Spleen (tissue), 11 donors: ENCODE results near the gene PHLDA2. TPM values are rescaled to one million over a fixed set of nuclear protein-coding genes. Genes with fewer than 3 reads are reported as not detected.
A peak's percentile ranks its signal among the peaks of the same experiment; 100 is the strongest.

ENCODE experiments used
- DNase-seq: peaks from one replicate; pipeline ENCODE4 v3.0.0-alpha.2; 2020
- H3K27ac ChIP-seq, 8 donors: fragments of 200-600 bp; sonication (generic) in 7 of 8; 1 replicate in 4 of 8; 2 replicates in 4 of 8; pipeline versions ENCODE4 v1.5.0 to v1.8.0; 2016 to 2021; ENCODE audit warnings: inconsistent platforms in 4 of 8, mild to moderate bottlenecking in 4 of 8, moderate library complexity in 1 of 8
- H3K27me3 ChIP-seq, 7 donors: fragments of 200-600 bp; sonication (generic) in 6 of 7; replicated peaks in 1 of 7; 1 replicate in 4 of 7; 2 replicates in 3 of 7; pipeline versions ENCODE4 v1.5.0 to v1.8.0; 2016 to 2021; ENCODE audit warnings: inconsistent platforms in 3 of 7, mild to moderate bottlenecking in 1 of 7
- H3K36me3 ChIP-seq, 6 donors: fragments of 200-600 bp; sonication (generic) in 5 of 6; 1 replicate in 4 of 6; 2 replicates in 2 of 6; pipeline versions ENCODE4 v1.5.0 to v1.8.0; 2016 to 2021; ENCODE audit warnings: inconsistent platforms in 2 of 6
- H3K4me1 ChIP-seq, 6 donors: fragments of 200-600 bp; sonication (generic) in 5 of 6; 1 replicate in 3 of 6; 2 replicates in 3 of 6; pipeline versions ENCODE4 v1.5.0 to v1.8.0; 2016 to 2021; ENCODE audit warnings: inconsistent platforms in 3 of 6
- H3K4me3 ChIP-seq, 8 donors: fragments of 200-600 bp; sonication (generic) in 7 of 8; 1 replicate in 4 of 8; 2 replicates in 4 of 8; pipeline versions ENCODE4 v1.5.0 to v1.8.0; 2016 to 2021; ENCODE audit warnings: inconsistent platforms in 4 of 8, mild to moderate bottlenecking in 4 of 8, moderate library complexity in 2 of 8
- H3K9me3 ChIP-seq, 8 donors: fragments of 200-600 bp; sonication (generic) in 7 of 8; 1 replicate in 4 of 8; 2 replicates in 4 of 8; pipeline versions ENCODE4 v1.5.0 to v1.8.0; 2016 to 2021; ENCODE audit warnings: inconsistent platforms in 4 of 8
- POLR2A ChIP-seq, 3 donors: fragments of 450-650 bp; IDR thresholded peaks; one replicate each; pipeline ENCODE4 v1.5.1; 2017; ENCODE audit warnings: antibody characterized with exemption in 3 of 3, mild to moderate bottlenecking in 1 of 3
- POLR2AphosphoS5 ChIP-seq, 3 donors: sonication (generic); formaldehyde crosslinking; IDR thresholded peaks; one replicate each; pipeline ENCODE4 v1.5.1; 2017; ENCODE audit warnings: antibody characterized with exemption in 3 of 3
- WGBS, 5 donors: extraction: QIAGEN DNeasy Blood & Tissue Kit in 3 of 5; methylation state at CpG; one replicate each; pipeline versions ENCODE4 v1.1.5 to v1.1.7; 2013 to 2018; 5-methylcytosine and 5-hydroxymethylcytosine counted together
- intact Hi-C: fragments of 100-400 bp; cut with DNase I; formaldehyde crosslinking; loops from one replicate; pipeline ENCODE4 v1.15.0; 2023; ENCODE audit warnings: low total_unique reads
- polyA plus RNA-seq, 3 donors: library from polyadenylated mRNA; stranded (reverse); fragments of 200-250 nt; gene quantifications; one replicate each; pipeline ENCODE4 v1.2.1, GENCODE V29; 2013
- total RNA-seq, 7 donors: library from RNA; depleted of rRNA in 3 of 7; stranded (reverse); fragments of >200 nt in 3 of 7; fragmentation: NEBNext Ultra II Directional in 4 of 7; extraction: Animal tissue kit (Norgen Biotek cat#: 25700) in 4 of 7; gene quantifications; one replicate each; pipeline versions ENCODE4 v1.1.0 to v1.2.1, GENCODE V29; 2016 to 2021
- TF ChIP-seq, protein P1 (sequence below), 11 experiments: fragments of 200-600 bp in 7 of 11; fragments of 450-650 bp in 4 of 11; sonication (generic) in 4 of 11; IDR thresholded peaks in 8 of 11; conservative IDR thresholded peaks in 3 of 11; 1 replicate in 7 of 11; 2 replicates in 4 of 11; pipeline versions ENCODE4 v1.4.0 to v1.8.0; 2016 to 2021; ENCODE audit warnings: antibody characterized with exemption in 11 of 11, inconsistent platforms in 4 of 11, mild to moderate bottlenecking in 1 of 11
- donor health status: healthy with polysubstance abuse.
- donor health status: DM: no; HTN: no; CAD: no; lungs with moderate emphysema.
- donor health status: DM: no; HTN: no; CAD: no.
- donor health status: Bipolar disorder and iron deficiency.
- donor health status: healthy.
- donor health status: DM: no; HTN: no; CAD: no.
- donor health status: DM: yes; HTN: yes; CAD: no.

The PHLDA2 gene
- total and polyA plus RNA-seq, 10 donors: 1.4 to 3.5 (median 1.7) TPM; not detected in 1

DNA sequence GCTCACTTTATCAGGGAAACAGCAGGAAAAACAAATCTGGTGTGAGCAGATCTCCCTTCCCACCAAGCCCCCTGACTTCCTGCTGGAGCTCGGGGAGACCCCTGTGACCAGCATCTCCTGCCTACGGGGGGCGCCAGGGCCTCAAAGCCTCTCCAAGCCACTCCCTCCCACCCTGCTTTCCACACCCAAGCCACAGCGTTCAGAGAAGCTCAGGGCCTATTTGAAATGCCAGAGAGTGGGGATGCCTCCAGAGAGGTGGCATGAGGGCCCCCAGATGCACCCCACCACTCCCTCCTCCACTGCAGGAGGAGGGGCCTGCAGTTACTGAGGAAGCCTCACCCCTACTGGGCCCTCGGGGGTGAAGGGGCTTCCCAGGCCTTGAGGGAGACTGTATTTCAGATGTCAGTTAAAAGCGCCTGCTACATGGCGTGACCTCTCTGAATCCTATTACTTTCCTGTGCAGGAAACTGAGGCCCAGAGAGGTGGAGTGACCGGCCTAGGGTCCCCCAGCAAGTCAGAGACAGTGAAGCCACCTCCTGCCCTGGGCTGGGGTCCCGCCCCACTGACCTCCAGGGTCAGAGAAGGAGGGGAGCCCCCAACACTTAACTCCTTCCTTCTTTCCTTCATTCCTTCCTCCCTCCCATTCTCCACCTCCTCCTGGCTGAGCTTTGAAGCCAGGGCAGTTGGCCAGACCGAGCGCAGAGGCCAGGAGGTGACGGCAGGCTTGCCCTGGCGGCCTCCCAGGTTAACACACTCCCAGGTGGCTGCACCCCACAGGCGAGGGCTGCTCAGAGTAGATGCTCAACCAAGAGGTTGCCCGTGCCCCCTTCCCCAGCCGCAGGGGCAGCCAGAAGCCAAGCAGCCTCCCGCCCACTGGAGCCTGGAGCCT, 37.6 kb downstream of the PHLDA2 start:
- intact Hi-C loops: loop anchor here (2.0 kb wide), 1 partner anchor 463 kb away; no protein-coding TSS in a partner anchor
- Histone ChIP-seq H3K9me3 (no peaks in the 10 kb centered on the region), H3K36me3 (no peaks in the 10 kb centered on the region), H3K27me3 (peaks cover 0 to 2% (median 0%) of the 10 kb centered on the region in 7 donors), H3K27ac (peak overlapping the region; percentile 67 to 89 (median 74)), H3K4me3 (peak overlapping the region; percentile 34 to 73 (median 42)), H3K4me1 (peaks cover 10 to 56% (median 39%) of the 10 kb centered on the region in 6 donors)
- no peak for DNase-seq
- 36 to 50% (median 43%) methylated on average over 13 to 17 of the region's 17 CpGs for WGBS, 5 donors
- TF ChIP-seq POLR2A (IDR thresholded peaks at IDR 0.05) (no peak), POLR2AphosphoS5 (IDR thresholded peaks at IDR 0.05) (no peak)
- TF ChIP-seq, protein P1, sequence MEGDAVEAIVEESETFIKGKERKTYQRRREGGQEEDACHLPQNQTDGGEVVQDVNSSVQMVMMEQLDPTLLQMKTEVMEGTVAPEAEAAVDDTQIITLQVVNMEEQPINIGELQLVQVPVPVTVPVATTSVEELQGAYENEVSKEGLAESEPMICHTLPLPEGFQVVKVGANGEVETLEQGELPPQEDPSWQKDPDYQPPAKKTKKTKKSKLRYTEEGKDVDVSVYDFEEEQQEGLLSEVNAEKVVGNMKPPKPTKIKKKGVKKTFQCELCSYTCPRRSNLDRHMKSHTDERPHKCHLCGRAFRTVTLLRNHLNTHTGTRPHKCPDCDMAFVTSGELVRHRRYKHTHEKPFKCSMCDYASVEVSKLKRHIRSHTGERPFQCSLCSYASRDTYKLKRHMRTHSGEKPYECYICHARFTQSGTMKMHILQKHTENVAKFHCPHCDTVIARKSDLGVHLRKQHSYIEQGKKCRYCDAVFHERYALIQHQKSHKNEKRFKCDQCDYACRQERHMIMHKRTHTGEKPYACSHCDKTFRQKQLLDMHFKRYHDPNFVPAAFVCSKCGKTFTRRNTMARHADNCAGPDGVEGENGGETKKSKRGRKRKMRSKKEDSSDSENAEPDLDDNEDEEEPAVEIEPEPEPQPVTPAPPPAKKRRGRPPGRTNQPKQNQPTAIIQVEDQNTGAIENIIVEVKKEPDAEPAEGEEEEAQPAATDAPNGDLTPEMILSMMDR (IDR thresholded peaks at IDR 0.05 in 8 of 11, conservative IDR thresholded peaks at IDR 0.05 in 3 of 11): no peak

DNA sequence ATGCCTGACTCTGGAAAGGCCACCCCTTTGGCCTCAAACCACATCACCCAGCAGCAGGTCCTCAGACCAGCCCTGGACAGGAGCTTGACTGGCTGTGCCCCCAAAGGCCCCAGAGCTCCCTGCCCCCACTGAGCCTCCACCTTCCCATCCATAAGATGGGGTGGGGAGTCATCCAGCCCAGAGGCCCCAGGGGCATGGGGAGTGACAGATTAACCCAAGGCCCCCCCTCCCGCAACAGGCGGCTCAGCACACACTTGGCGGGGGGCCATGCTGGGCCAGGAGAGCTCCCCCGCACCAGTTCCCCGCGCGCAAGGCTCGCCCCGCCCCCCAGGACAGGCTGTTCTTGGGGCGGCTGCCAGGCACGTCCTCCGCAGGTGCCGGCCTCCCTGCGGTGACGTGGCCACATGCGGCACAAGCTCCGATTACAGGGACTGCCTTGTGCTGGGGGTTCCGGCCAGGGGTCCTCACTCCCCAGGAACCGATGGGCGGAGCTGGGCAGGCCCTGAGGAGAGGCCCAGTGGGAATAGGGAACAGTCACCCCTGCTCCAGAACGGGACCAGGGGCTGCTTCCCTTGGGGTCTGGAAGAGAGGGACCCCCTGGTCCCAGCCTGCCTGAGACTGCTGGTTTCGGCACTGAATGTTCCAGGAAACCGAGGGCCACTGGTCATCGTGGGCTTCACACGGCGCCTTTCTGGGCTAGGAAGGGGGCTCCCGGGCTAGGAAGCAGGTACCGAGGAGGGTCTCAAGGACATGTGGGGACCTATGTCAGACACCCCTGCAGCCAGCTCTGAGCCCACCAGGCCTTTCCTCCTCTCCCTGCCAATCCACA, 38.5 kb downstream of the PHLDA2 start:
- intact Hi-C loops: loop anchor here (2.0 kb wide), 1 partner anchor 462 kb away; no protein-coding TSS in a partner anchor

DNA sequence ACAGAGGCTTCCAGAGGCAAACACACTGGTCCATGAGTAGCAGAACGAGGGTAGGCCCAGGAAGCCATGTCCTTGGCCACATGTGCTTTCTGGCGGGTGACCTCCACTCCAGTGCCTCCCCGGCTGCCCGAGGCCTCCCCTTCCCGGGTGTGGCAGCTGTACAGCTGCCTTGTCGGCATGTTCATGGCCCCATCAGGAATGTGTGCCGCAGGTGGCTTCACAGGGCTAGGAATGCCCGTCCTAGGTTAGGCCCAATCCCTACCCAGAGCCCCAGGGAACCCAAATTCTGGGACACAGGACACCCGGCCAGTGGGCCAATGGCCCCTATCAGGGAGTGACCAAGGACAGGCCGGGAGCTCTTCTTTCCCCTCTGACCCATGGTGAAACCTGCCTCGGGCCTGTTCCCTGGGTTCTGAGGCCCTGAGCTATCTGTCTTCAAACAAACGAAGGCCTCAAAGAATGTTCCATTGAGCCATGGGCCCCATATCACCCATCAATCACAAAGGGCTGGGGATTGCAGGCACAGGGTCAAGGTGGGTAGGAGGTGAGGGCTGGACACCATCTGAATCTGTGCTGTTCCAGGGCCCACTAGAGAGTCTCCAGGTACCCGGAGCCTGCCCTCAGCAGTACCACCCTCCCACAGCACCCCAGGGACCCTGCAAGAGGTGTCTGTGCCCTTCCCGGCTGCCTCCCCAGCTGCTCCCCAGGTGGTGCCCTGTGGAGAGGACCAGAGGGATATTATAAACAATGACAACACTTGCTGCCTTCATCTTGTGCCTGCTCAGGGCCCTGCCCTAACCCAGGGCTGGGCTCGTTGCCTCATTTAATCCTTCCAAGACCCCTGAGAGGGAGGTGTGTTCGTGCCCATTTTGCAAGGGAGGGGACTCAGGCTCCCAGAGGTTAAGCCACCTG, 39.6 kb downstream of the PHLDA2 start:
- intact Hi-C loops: loop anchor here (2.0 kb wide), 2 partner anchors 357 to 461 kb away; no protein-coding TSS in a partner anchor
- WGBS, 5 donors: 77 to 90% (median 80%) methylated on average over 9 to 16 of the region's 16 CpGs
- no peaks in the 10 kb centered on the region for H3K9me3 ChIP-seq
- H3K4me3 ChIP-seq: no peak overlapping the region
- H3K27me3 ChIP-seq: peaks cover 0 to 18% (median 0%) of the 10 kb centered on the region in 7 donors
- TF ChIP-seq POLR2A (IDR thresholded peaks at IDR 0.05) (no peak), POLR2AphosphoS5 (IDR thresholded peaks at IDR 0.05) (no peak)
- TF ChIP-seq, protein P1 (IDR thresholded peaks at IDR 0.05 in 8 of 11, conservative IDR thresholded peaks at IDR 0.05 in 3 of 11): peak in 1 of 11 experiments; percentile 2
- peaks cover 14 to 69% (median 50%) of the 10 kb centered on the region in 6 donors for H3K4me1 ChIP-seq
- peak; percentile 74 for DNase-seq
- H3K27ac ChIP-seq: no peak overlapping the region
- H3K36me3 ChIP-seq: no peaks in the 10 kb centered on the region

More for the DNA sequence above, 38.5 kb downstream of the PHLDA2 start:
- no peaks in the 10 kb centered on the region for H3K36me3 ChIP-seq
- TF ChIP-seq, protein P1 (IDR thresholded peaks at IDR 0.05 in 8 of 11, conservative IDR thresholded peaks at IDR 0.05 in 3 of 11): no peak
- TF ChIP-seq POLR2AphosphoS5 (IDR thresholded peaks at IDR 0.05) (peak in 2 of 3 donors; percentile 51 to 64), POLR2A (IDR thresholded peaks at IDR 0.05) (no peak)
- H3K4me1 ChIP-seq: peaks cover 14 to 61% (median 44%) of the 10 kb centered on the region in 6 donors
- WGBS, 5 donors: 73 to 80% (median 78%) methylated on average over 8 to 28 of the region's 28 CpGs
- no peak for DNase-seq
- H3K9me3 ChIP-seq: no peaks in the 10 kb centered on the region
- peak overlapping the region in 3 of 8 donors; percentile 70 to 89 (median 84) for H3K27ac ChIP-seq
- no peak overlapping the region for H3K4me3 ChIP-seq
- H3K27me3 ChIP-seq: peaks cover 0 to 8% (median 0%) of the 10 kb centered on the region in 7 donors
